NCI-H2196 treated with DMSO at 0.1 percent for 48 hours (cell line): ENCODE measurements around the gene MTMR2.

Experiments used
- DNase-seq: peaks from one replicate; lab custom pipeline; 2025; ENCODE audit not compliant: unreplicated experiment; lab: John Stamatoyannopoulos, UW

Gene MTMR2

DNA sequence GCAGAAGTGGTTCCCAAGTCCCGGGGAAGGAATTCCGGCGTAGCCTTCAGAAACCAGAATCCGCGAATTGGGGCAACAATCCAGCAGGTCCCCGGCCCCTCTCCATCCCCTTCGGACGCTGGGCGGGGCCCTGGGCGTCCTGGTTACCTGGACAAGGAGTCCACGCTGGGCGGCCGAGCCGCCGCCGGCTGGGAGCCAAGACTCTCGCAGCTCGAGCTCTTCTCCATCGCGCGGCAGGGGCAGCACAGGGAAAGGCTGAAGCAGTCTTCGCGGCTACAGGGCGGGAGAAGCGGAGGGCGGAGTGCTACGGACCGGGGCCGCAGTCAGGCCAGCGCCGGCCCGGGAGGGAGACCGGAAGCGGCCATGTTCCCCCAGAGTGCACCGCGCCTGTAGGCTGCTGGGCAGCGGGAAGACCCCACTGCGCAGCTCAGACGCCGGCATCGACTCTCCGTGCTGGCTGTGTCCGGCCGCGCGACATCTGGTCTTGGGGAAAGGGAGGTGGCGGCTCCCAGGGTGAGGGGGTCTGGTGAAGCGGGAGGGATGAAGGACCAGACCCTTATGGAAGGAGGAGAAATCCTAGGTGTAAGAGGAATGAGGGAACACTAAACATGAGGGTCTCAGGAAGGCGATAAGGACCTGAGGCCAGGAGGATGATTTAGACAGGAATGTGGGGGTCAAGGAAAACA, at the start of gene MTMR2:
Gene MTMR2 (minus strand): TSS at position 380 of the 686 bp plus-strand sequence. CDS start 153 bp downstream, at position 227.
- DNase-seq = peak; percentile 62

DNA sequence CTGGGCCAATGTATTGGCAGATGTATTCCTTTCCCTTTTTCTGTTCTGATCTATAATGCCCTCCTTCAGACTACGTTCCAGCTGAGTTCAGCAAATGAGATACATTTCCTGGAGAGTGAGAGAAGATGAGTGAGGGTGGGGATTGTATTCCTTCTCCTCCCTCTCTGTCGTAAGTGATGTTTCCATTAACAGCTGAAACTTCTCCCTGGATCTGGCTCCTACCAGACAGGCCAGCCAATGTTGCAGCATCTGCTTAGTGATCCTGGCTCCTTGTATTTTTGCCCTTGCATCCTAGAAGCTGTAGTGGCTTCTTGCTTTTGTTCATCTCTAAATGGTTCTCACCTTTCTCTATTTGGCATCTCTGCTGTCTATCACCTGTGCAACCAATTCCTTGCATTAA, 48.2 kb upstream of the MTMR2 start:
- no peak for DNase-seq

DNA sequence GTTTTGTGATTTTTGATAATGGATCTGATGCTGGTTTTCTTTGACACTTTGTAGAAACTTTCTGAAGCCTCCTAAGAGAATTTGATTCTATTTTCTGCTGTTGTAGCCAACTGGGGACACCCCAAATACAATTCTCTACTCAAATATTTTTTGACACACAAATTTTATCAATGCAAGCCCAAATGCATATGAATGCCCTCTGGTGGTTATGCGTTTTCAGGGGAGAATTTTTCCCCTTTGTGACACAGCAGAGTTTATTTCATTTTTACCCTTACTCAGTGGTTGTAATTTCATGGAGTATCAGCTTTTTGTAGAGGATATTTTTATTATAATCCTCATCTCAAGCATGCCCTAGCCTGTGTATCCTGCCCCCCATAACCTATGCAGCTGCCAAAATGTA, 44.7 kb upstream of the MTMR2 start:
- no peak for DNase-seq

DNA sequence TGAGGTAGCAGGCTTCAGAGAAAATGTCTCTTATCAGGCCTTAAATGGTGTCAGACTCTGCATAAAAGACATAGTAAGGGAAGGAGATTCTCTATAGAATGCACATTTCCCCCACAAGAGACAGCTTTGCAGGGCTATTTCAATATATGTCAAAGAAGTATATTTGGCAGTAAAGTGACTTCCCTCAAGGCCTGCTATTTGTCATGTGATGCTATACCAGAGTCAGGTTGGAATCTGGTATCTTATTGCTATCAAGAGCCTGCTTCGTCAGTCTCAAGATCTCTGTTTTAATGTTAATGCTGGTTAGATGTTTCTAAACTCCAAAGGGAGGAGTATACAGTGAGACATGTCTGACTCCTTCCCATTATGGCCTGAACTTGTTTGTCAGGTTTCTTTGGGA, 40.4 kb upstream of the MTMR2 start:
- no peak for DNase-seq

DNA sequence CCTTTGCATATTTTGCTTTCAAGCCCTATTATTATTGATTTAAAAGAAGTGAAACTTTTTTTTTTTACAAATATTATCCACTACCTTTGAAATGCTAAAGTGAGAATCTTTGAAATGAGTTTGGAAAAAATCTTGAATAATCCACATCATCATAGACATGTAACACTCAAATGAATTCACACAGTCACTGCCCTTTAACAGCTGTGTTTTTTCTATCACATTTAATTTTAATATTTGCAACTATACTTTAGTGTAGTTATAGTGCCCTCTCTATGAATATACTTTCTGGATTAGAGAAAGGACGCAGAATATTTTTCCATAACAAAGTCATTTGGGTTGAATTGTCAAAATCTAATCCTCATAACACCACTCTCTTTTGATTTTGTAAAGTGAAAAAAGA, 37.9 kb upstream of the MTMR2 start:
- DNase-seq = no peak

DNA sequence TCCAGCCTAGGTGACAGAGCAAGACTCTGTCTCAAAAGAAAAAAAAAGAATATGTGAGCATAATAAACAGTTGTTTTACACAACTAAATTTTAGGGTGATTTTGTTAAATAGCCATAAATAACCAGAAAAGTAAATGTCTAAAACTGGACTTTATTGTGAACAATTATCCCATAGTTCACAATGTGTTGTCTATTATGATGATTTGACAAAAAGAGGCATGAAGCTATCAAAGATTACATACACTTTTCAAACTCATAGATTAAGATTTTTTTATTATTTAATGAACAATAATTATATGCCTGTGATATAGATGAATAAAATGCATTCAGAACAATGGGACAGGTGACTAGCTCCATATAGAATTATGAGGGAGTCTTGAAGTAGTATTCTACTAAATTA, 27.0 kb upstream of the MTMR2 start:
- no peak for DNase-seq

DNA sequence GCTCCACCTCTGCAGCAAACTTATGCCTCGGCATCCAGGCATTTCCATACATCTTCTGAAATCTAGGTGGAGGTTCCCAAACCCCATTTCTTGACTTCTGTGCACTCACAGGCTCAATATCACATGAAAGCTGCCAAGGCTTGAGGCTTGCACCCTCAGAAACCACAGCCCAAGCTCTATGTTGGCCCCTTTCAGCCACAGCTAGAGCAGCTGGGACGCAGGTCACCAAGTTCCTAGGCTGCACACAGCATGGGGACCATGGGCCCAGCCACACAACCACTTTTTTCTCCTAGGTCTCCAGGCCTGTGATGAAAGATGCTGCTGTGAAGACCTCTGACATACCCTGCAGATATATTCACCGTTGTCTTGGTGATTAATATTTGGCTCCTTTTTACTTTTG, 24.7 kb upstream of the MTMR2 start:
- DNase-seq = no peak

DNA sequence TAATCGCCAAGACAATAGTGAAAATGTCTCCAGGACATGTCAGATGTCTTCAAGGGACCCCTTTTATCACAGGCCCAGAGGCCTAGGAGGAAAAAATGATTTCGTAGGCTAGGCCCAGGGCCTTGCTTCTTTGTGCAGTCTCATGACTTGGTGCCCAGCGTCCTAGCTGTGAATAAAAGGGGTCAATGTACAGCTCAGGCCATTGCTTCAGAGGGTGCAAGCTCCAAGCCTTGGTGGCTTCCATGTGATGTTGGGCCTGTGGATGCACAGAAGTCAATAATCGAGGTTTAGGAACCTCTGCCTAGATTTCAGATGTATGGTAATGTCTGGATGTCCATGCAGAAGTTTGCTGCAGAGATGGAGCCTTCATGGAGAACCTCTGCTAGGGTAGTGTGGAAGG, 20.7 kb upstream of the MTMR2 start:
- no peak for DNase-seq

DNA sequence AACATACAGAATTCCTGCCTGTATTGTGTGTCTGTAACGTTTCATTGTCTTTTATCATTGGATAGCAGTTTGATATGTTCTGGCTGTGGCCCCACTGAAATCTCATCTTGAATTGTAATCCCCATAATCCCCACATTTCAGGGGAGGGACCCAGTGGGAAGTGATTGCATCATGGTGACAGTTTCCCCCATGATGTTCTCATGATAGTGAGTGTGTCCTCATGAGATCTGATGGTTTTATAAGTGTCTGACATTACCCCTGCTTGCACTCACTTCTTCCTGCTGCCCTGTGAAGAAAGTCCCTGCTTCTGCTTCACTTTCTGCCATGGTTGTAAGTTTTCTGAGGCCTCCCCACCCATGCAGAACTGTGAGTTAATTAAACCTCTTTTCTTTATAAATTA, 19.6 kb upstream of the MTMR2 start:
- no peak for DNase-seq

DNA sequence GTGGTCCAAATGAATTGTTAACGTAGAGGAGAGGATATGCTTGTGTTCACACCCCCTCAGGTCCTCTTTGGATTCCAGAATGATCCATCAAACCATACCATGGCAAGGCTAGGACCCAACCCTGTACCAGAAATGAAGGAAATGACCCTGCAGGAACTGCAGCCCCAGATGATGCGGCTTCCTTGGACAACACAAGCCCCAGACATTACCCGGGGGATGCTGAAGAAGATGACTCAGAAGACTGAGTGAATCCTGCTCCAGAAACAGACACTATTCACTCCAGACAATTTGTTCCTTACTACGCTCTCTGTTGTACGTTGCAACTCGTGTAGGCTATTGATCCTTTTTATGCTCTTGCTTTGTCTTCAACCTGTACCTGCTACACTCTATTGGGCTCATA, 15.2 kb upstream of the MTMR2 start:
- no peak for DNase-seq

DNA sequence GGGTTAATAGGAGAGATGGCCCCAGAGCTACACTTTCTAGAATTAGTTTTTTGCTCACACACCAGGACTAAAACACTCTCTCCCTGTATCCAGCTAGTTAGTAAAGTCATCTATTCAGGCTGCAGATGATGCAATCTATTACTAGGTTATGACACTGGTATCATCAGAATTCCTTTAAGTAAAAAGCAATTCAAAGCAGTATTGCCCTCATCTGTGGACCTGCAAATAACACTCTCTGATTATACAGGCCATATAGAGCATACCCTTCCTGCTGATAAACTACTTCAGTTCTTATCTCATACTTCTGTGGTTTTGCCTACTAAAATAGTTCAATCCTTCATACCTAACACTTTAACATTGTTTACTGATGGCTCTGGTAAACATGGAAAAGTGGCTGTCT, 13.5 kb upstream of the MTMR2 start:
- no peak for DNase-seq

DNA sequence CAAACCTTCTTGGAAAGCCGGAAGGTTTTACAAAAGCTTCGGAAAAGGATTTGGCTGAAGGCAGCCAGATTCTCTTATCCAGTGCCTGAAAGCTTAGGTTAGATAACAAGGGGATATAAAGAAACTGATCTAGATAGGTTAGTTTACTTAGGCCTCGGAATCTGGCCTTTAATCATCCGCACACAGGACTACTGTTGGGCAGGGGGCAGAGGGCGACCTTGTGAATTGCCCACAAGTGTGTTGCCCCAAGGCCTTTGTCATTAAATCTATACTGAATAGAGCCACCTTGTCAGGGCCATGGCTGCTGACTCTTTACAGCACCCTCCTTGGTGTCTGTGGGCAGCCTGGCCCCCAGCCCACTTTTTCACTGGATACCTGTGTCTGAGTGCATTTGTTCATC, 9.7 kb upstream of the MTMR2 start:
- no peak for DNase-seq

DNA sequence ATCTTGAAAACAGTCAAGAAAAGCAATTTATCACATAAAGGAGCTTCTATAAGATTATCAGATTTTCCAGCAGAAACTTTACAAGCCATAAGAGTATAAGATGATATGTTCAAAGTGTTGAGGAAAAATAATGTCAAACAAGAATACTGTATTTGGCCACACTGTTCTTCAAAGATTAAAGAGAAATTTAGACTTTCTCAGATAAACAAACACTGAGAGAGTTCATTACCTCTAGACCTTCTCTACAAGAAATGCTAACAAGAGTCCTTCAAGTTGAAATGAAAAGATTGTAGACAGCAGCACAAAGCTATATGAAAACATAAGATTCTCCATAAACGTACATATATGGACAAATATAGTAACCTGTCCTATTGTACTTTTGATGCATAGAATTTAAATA, 8.0 kb upstream of the MTMR2 start:
- no peak for DNase-seq

DNA sequence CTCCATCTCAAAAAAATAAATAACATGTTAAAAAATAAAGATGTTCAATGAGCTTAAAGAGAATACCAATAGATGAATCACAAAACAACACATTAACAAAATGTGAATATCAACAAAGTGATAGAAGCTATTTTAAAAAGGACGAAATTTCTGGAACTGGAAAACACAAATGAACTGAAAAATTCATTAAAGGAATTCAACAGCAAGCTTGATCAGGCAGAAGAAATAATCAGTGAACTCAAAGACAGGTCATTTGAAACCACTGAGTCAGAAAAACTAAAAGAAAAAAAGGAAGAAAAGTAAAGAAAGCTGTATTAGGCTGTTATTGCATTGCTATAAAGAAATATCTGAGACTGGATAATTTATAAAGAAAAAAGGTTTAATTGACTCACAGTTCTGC, 7.0 kb upstream of the MTMR2 start:
- DNase-seq = no peak

DNA sequence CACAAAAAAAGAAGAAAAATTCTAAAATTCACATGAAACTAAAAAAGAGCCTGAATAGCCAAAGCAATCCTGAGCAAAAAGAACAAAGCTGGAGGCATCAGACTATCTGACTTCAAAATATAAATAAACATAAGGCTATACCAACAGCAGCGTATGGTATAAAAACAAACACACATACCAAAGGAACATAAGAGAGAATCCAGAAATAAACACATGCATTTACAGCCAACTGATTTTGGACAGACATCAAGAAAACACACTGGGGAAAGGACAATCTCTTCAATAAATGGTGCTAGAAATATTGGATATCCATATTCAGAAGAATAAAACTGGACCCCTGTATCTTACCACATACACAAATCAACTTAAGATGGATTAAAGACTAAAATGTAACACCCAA, 2.8 kb upstream of the MTMR2 start:
- no peak for DNase-seq

DNA sequence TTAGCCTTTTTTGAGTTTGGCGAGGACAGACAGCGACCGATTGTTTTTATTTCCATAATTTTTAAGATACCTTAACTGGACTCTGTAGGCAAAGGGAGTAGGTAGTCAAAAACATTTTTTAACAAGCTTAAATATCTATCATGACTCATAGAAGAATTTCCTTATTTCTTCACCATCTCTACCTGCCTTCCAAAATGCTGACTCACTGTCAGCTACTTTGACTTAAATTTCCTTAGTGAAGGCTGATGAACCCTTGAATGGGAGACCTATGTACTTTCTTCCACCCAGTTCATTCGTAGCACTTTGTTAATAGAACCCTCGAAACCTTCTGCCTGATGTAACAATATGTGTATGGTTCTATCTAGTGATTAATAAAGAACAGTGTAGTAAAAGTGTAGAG, 1.1 kb upstream of the MTMR2 start:
- no peak for DNase-seq

DNA sequence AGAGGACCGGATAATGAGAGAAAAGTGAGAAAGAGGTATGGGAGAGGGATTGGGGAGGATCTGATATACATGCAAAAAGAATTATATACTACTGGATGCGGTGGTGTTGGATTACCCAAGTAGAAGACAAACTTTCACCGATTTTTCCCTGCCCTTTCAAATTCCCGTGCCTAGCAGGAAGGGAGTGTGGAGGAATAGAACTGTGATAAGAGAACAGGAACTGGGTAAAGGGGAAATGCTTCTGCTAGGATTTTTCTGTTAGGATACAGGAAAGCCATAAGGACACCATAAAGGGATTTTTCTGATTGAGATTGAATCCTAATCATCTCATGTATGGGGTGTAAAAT, 480 bp upstream of the MTMR2 start:
- DNase-seq = no peak

DNA sequence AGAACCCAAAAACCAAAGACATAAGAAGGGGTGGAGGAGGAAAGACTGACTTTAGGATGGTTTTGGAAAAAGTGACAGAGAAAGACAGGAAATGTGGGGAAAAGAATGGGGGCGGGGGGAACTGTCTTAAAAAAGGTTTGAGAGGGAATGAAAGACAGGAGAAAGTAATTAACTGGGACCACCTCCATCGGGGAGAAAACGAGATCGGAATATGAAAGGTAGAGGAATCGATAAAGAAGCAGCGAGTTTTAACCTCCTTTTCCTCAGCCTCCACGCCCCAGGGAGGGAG, 524 bp downstream of the MTMR2 start:
- no peak for DNase-seq

DNA sequence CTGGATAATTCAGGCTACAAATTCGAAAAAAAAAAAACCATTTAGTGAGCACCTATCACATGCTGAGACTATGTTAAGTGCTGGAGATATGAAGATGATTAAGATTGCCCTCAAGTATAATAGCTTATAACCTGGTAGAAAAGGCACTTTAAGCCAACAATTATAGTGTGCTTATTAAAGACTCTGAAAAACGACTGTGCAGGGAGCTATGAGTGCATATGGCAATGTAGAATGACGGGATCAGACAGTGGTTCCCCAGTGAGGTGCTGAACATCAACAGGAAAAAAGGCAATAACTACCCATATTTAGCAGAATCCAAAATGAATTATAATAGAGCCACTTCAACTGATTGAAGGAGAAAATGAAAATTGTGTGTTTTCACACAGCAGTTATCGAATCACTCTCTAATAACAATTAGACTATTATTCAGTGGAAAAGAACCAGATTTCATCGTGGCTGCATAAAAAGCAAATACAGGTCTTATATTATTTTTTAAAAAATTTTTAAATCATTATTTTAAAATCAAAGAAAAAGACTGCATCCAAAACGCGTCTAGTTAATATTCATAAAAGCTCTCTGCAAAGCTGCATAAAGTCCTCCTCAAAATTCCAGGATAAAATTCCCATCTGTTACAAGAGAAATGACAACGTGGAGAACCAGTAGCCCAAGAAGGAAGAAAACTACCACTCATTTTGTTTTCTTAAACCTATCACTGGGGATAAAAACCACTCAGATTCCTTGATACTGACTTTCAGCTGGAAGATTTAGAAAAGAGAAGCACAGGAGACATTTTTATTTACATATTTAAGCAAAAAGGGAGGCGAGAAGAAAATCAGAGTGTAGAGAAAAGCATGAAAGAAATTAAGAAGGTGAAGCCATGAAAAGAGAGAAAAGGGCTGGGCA, 1.1 kb downstream of the MTMR2 start:
- no peak for DNase-seq

DNA sequence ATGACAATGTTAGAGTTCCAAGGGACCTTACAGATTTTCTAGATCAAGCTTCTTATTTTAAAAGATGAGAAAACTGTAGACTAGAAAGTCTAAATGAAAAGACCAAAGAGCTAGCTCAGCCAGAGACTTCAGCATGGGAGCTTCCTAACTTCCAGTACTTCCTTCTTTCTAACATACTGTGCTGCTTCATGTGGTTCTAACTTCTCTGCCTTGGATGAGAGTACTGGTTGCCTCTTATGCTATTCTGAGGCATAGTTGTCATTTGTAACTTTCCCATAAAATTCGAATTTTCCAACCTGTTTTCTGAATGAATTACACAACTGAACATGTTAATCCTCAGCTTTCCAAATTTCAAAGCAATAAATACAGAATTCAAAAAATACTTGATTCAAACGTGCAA, 1.8 kb downstream of the MTMR2 start:
- no peak for DNase-seq

DNA sequence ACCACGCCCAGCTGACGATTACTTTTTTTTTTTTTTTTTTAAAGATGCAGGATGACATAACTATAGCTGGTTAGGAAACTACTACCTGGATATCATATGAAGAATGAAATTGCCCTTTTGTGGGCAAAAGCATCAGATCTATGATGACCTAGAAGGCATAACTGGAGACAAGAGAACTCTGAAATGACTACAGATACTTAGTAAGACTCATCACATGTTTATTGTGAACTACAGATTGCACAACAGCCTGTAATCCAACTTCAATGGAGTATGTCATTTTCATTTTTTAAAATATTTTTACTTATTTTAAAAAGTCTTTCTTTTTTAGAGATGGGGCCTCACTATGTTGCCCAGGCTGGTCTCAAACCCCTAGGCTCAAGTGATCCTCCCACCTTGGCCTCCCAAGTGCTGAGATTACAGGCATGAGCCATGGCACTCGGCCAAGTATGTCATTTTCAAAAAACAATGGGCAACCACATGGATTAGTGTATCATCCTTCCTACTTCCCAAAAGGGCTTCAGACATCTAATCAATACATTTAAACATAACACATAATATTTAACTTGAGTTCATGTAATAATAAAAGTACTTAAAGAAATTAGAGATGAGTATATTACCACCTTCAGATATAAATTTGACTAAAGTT, 3.3 kb downstream of the MTMR2 start:
- no peak for DNase-seq

DNA sequence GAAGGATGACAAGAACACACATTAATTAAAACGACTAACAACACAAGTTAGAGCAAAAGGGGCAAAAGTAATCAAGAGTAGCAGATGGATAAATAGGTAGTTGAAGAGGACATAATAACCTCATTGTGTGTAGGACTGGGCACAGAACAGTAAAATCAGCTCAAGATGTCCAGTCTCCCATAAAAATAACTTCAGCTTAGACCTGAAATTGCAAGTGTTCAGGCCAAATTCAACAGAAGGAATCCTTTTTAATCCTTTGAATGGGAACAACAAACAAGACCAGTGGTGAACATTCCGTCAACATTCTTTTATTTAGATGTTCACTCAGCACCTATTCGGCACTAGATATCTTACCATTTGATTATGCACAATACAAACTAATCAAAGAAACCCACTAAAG, 4.4 kb downstream of the MTMR2 start:
- DNase-seq = no peak
